CD14-positive monocyte (primary cell): Measurements from ENCODE around the gene IGSF1. TPM values are rescaled to one million over a fixed set of nuclear protein-coding genes. Genes with fewer than 3 reads are reported as not detected.

Source experiments
- DNase-seq, 3 donors: peaks; one replicate each; pipeline ENCODE4 v3.0.0-alpha.2; 2011 to 2022
- H2AFZ ChIP-seq: 2 replicates; pipeline ENCODE4 v1.6.0; 2012; ENCODE audit warnings: mild to moderate bottlenecking, low read depth, low read length, inconsistent platforms; ENCODE audit not compliant: insufficient read depth, poor library complexity, severe bottlenecking
- H3K27ac ChIP-seq, 2 donors: 1 replicate in 1 of 2; 2 replicates in 1 of 2; pipeline ENCODE4 v1.5.1; 2012 to 2013; ENCODE audit warnings: low read length in 2 of 2, control low read depth in 1 of 2, inconsistent platforms in 1 of 2, low read depth in 1 of 2, mild to moderate bottlenecking in 1 of 2
- H3K27me3 ChIP-seq, 2 donors: one replicate each; pipeline versions ENCODE4 v1.6.0 to v1.6.1; 2011 to 2013; ENCODE audit warnings: low read length in 2 of 2; ENCODE audit not compliant: control insufficient read depth in 2 of 2, insufficient read depth in 2 of 2
- H3K36me3 ChIP-seq, 2 donors: replicated peaks in 1 of 2; 1 replicate in 1 of 2; 2 replicates in 1 of 2; pipeline versions ENCODE4 v1.5.1 to v1.6.1; 2012 to 2013; ENCODE audit warnings: low read length in 2 of 2, control low read depth in 1 of 2, inconsistent platforms in 1 of 2, mild to moderate bottlenecking in 1 of 2; ENCODE audit not compliant: insufficient read depth in 2 of 2, control insufficient read depth in 1 of 2
- H3K4me1 ChIP-seq, 2 donors: 1 replicate in 1 of 2; 2 replicates in 1 of 2; pipeline versions ENCODE4 v1.5.1 to v1.6.1; 2012 to 2013; ENCODE audit warnings: low read length in 2 of 2, control low read depth in 1 of 2, inconsistent platforms in 1 of 2, mild to moderate bottlenecking in 1 of 2, moderate library complexity in 1 of 2; ENCODE audit not compliant: insufficient read depth in 2 of 2, control insufficient read depth in 1 of 2
- H3K4me2 ChIP-seq: replicated peaks from 2 replicates; pipeline ENCODE3; 2012; ENCODE audit warnings: low read length, moderate library complexity, mild to moderate bottlenecking; ENCODE audit not compliant: poor library complexity, severe bottlenecking; ENCODE audit errors: extremely low read depth
- H3K4me3 ChIP-seq, 3 experiments: fragments of 200-600 bp in 1 of 3; sonication (generic) in 1 of 3; replicated peaks in 1 of 3; 1 replicate in 2 of 3; 2 replicates in 1 of 3; pipeline ENCODE4 v1.5.1; 2011 to 2013; ENCODE audit warnings: low read length in 3 of 3, mild to moderate bottlenecking in 3 of 3, control low read depth in 2 of 3, low read depth in 2 of 3, inconsistent platforms in 1 of 3, moderate library complexity in 1 of 3
- H3K79me2 ChIP-seq: 2 replicates; pipeline ENCODE4 v1.6.0; 2012; ENCODE audit warnings: mild to moderate bottlenecking, control low read depth, inconsistent platforms, low read length, moderate library complexity; ENCODE audit not compliant: insufficient read depth
- H3K9ac ChIP-seq: 2 replicates; pipeline ENCODE4 v1.6.0; 2017; ENCODE audit warnings: low read length, mild to moderate bottlenecking; ENCODE audit not compliant: insufficient read depth, poor library complexity, severe bottlenecking
- H3K9me3 ChIP-seq, 2 donors: replicated peaks in 1 of 2; 1 replicate in 1 of 2; 2 replicates in 1 of 2; pipeline versions ENCODE4 v1.5.1 to v1.6.1; 2012 to 2013; ENCODE audit warnings: low read length in 2 of 2, control low read depth in 1 of 2; ENCODE audit not compliant: control insufficient read depth in 1 of 2, insufficient read depth in 1 of 2
- H4K20me1 ChIP-seq: 2 replicates; pipeline ENCODE4 v1.6.0; 2012; ENCODE audit warnings: mild to moderate bottlenecking, low read length, control low read depth, moderate library complexity; ENCODE audit not compliant: insufficient read depth
- H3K27ac Mint-ChIP-seq, 7 donors: one replicate each; pipeline ENCODE4 v1.8.0; 2020; ENCODE audit warnings: mild to moderate bottlenecking in 7 of 7, mixed read lengths in 7 of 7, moderate library complexity in 6 of 7, inconsistent platforms in 2 of 7
- H3K27me3 Mint-ChIP-seq, 3 donors: one replicate each; pipeline ENCODE4 v1.8.0; 2021 to 2022; ENCODE audit warnings: low read depth in 3 of 3, mild to moderate bottlenecking in 3 of 3, mixed read lengths in 3 of 3, moderate library complexity in 3 of 3, inconsistent platforms in 1 of 3
- H3K36me3 Mint-ChIP-seq, 2 donors: one replicate each; pipeline ENCODE4 v1.8.0; 2020; ENCODE audit warnings: mixed read lengths in 2 of 2, inconsistent platforms in 1 of 2, mild to moderate bottlenecking in 1 of 2
- H3K4me1 Mint-ChIP-seq: one replicate; pipeline ENCODE4 v1.8.0; 2020; ENCODE audit warnings: mild to moderate bottlenecking, mixed read lengths
- H3K4me3 Mint-ChIP-seq, 2 donors: one replicate each; pipeline ENCODE4 v1.8.0; 2020; ENCODE audit warnings: mild to moderate bottlenecking in 2 of 2, mixed read lengths in 2 of 2, moderate library complexity in 1 of 2
- H3K9me3 Mint-ChIP-seq, 7 donors: one replicate each; pipeline ENCODE4 v1.8.0; 2020 to 2022; ENCODE audit warnings: mixed read lengths in 7 of 7, mild to moderate bottlenecking in 6 of 7, moderate library complexity in 6 of 7, inconsistent platforms in 2 of 7
- CTCF ChIP-seq: fragments of 200-600 bp; IDR thresholded peaks from one replicate; pipeline ENCODE4 v1.8.0; 2022; ENCODE audit warnings: antibody characterized with exemption, mild to moderate bottlenecking
- WGBS: methylation state at CpG from one replicate; pipeline ENCODE4 v1.1.5; 2013; ENCODE audit warnings: missing lambda C conversion rate; ENCODE audit not compliant: insufficient coverage; 5-methylcytosine and 5-hydroxymethylcytosine counted together
- intact Hi-C, 2 donors: fragments of 100-400 bp; cut with micrococcal nuclease; formaldehyde crosslinking; loops; one replicate each; pipeline versions ENCODE4 v1.15.0 to v1.15.1; 2023
- polyA plus RNA-seq, 3 donors: library from polyadenylated mRNA; depleted of rRNA in 1 of 3; unstranded in 2 of 3; stranded (reverse) in 1 of 3; fragments of 300-500 nt in 2 of 3; fragments of >200 nt in 1 of 3; fragmentation: Illumina TruSeq in 2 of 3; gene quantifications; 1 replicate in 2 of 3; 2 replicates in 1 of 3; pipeline ENCODE4 v1.2.3, GENCODE V29; 2012 to 2021

IGSF1 gene
- polyA plus RNA-seq, 3 donors = not detected

GRCh38 chrX:131322651-131323050 is 33.5 kb upstream of the IGSF1 start:
- Mint-ChIP-seq H3K27ac (no peak overlapping the region), H3K4me1 (no peaks in the 10 kb centered on the region), H3K4me3 (no peak overlapping the region), H3K36me3 (no peaks in the 10 kb centered on the region), H3K27me3 (peaks cover 1 to 3% (median 2%) of the 10 kb centered on the region in 3 donors), H3K9me3 (peaks cover 0 to 4% (median 0%) of the 10 kb centered on the region in 7 donors)
- no peaks in the 10 kb centered on the region for H3K79me2 ChIP-seq
- TF ChIP-seq CTCF = no peak
- H3K4me1 ChIP-seq = no peaks in the 10 kb centered on the region
- no peak overlapping the region for H3K9ac ChIP-seq
- no peak overlapping the region for H3K4me2 ChIP-seq
- 20% methylated on average over 1 of the region's 3 CpGs for WGBS
- no peak overlapping the region for H3K4me3 ChIP-seq
- no peaks in the 10 kb centered on the region for H4K20me1 ChIP-seq
- H3K9me3 ChIP-seq = no peaks in the 10 kb centered on the region
- DNase-seq = no peak
- intact Hi-C loops = no loop called here
- H2AFZ ChIP-seq = no peak overlapping the region
- H3K36me3 ChIP-seq = no peaks in the 10 kb centered on the region
- no peaks in the 10 kb centered on the region for H3K27me3 ChIP-seq
- H3K27ac ChIP-seq = no peak overlapping the region

- Histone ChIP-seq H2AFZ (no peak overlapping the region), H3K79me2 (no peaks in the 10 kb centered on the region), H4K20me1 (no peaks in the 10 kb centered on the region), H3K27ac (no peak overlapping the region), H3K4me3 (no peak overlapping the region), H3K27me3 (peaks cover 0 to 4% of the 10 kb centered on the region in 2 donors), H3K9me3 (no peaks in the 10 kb centered on the region), H3K36me3 (no peaks in the 10 kb centered on the region), H3K4me2 (no peak overlapping the region), H3K4me1 (no peaks in the 10 kb centered on the region), H3K9ac (no peak overlapping the region)
- H3K27ac Mint-ChIP-seq = no peak overlapping the region
- no peak for TF ChIP-seq CTCF
- DNase-seq = no peak
- H3K4me3 Mint-ChIP-seq = no peak overlapping the region
- WGBS = no CpG with 5 or more reads among the region's 4 CpGs
- H3K36me3 Mint-ChIP-seq = no peaks in the 10 kb centered on the region
- intact Hi-C loops = no loop called here
- H3K9me3 Mint-ChIP-seq = peaks cover 0 to 4% (median 0%) of the 10 kb centered on the region in 7 donors
- H3K4me1 Mint-ChIP-seq = no peaks in the 10 kb centered on the region
- H3K27me3 Mint-ChIP-seq = peaks cover 0 to 3% (median 0%) of the 10 kb centered on the region in 3 donors
Measured at GRCh38 chrX:131317326-131317725, 28.2 kb upstream of the IGSF1 start.
